Testis (tissue), 2 donors: ENCODE results near the gene LTBP1.

Experiments used
- CTCF ChIP-seq, 3 experiments: fragments of 450-650 bp in 2 of 3; fragments of 200-600 bp in 1 of 3; sonication (generic) in 1 of 3; IDR thresholded peaks; one replicate each; pipeline ENCODE4 v1.5.1; 2016 to 2019; ENCODE audit warnings: antibody characterized with exemption in 3 of 3, mild to moderate bottlenecking in 2 of 3, moderate library complexity in 1 of 3
- POLR2A ChIP-seq: fragments of 450-650 bp; IDR thresholded peaks from one replicate; pipeline ENCODE4 v1.6.1; 2017; ENCODE audit warnings: antibody characterized with exemption, mild to moderate bottlenecking, moderate library complexity

DNA sequence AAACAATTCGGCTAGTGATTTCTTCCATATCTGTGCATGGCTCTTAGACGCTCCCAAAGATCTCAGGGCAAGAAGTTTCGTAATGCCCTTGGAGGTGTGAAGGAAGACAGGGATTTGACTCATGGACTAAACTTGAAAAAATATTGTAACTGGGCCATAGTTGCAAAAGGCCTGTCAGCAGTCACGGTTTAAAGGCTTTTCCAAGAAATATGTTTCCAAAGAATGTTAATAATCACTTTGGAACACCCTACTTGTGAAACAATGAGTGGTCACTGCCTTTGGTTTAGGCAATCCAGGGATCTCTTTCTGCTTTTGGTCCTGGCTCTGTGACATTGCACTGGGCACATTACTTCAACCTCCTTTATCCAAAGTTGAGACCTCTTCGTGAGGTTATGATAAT is 427.2 kb downstream of the LTBP1 start:
- TF ChIP-seq CTCF (IDR thresholded peaks at IDR 0.05) (no peak), POLR2A (no peak)
